T-cell (primary cell): Measurements from ENCODE around the gene MAP1B. TPM values are rescaled to one million over a fixed set of nuclear protein-coding genes. Genes with fewer than 3 reads are reported as not detected.

Experiments used
- ATAC-seq, 4 experiments: fragments of 200-7000 bp in 3 of 4; fragments of 150-1000 bp in 1 of 4; cut with Tn5 transposase; replicated peaks in 1 of 4; 1 replicate in 3 of 4; 2 replicates in 1 of 4; pipeline ENCODE4 v1.10.0; 2021; ENCODE audit warnings: moderate library complexity in 3 of 4, mild to moderate bottlenecking in 2 of 4, moderate number of reproducible peaks in 1 of 4
- CTCF ChIA-PET, 2 donors: fragments of 300-600 bp; sonication (Branson Sonifier 250); formaldehyde crosslinking; loops; one replicate each; lab custom pipeline; 2022; ENCODE audit warnings: antibody characterized with exemption in 2 of 2; lab: Charles Lee
- POLR2A ChIA-PET, 2 donors: fragments of 300-600 bp; sonication (Branson Sonifier 250); formaldehyde crosslinking; loops; one replicate each; lab custom pipeline; 2022; ENCODE audit warnings: antibody characterized with exemption in 2 of 2; lab: Charles Lee
- DNase-seq, 35 experiments: peaks; one replicate each; pipeline versions ENCODE4 v3.0.0 to v3.0.0-alpha.2; 2013 to 2023
- H3K27ac ChIP-seq: one replicate; pipeline ENCODE4 v1.5.1; 2013; ENCODE audit warnings: low read length
- H3K27me3 ChIP-seq, 2 experiments: replicated peaks in 1 of 2; 1 replicate in 1 of 2; 2 replicates in 1 of 2; pipeline versions ENCODE4 v1.6.1 to v1.7.0; 2013; ENCODE audit warnings: low read length in 1 of 2, mixed read lengths in 1 of 2; ENCODE audit not compliant: control insufficient read depth in 2 of 2, insufficient read depth in 2 of 2; ENCODE audit errors: extremely low read depth in 1 of 2
- H3K36me3 ChIP-seq, 2 donors: 1 replicate in 1 of 2; 2 replicates in 1 of 2; pipeline versions ENCODE4 v1.6.1 to v1.7.0; 2013; ENCODE audit warnings: low read length in 1 of 2; ENCODE audit not compliant: control insufficient read depth in 2 of 2, insufficient read depth in 1 of 2; ENCODE audit errors: extremely low read depth in 1 of 2
- H3K4me1 ChIP-seq, 2 experiments: 1 replicate in 1 of 2; 2 replicates in 1 of 2; pipeline versions ENCODE4 v1.6.1 to v1.7.0; 2013; ENCODE audit warnings: low read length in 2 of 2, mixed read lengths in 1 of 2; ENCODE audit not compliant: insufficient read depth in 2 of 2, control insufficient read depth in 1 of 2; ENCODE audit errors: extremely low read depth in 1 of 2
- H3K4me3 ChIP-seq, 2 donors: 1 replicate in 1 of 2; 2 replicates in 1 of 2; pipeline versions ENCODE4 v1.5.1 to v1.7.0; 2013; ENCODE audit warnings: mild to moderate bottlenecking in 2 of 2, low read length in 1 of 2, moderate library complexity in 1 of 2; ENCODE audit not compliant: control insufficient read depth in 1 of 2; ENCODE audit errors: extremely low read depth in 1 of 2
- H3K9me3 ChIP-seq: 2 replicates; pipeline ENCODE4 v1.7.0; 2013
- H3K27ac Mint-ChIP-seq, 2 donors: one replicate each; pipeline ENCODE4 v1.8.0; 2020 to 2021; ENCODE audit warnings: mild to moderate bottlenecking in 2 of 2, mixed read lengths in 2 of 2
- H3K27me3 Mint-ChIP-seq, 2 donors: one replicate each; pipeline ENCODE4 v1.8.0; 2021 to 2022; ENCODE audit warnings: mixed read lengths in 2 of 2
- H3K36me3 Mint-ChIP-seq: one replicate; pipeline ENCODE4 v1.8.0; 2021; ENCODE audit warnings: mixed read lengths
- H3K4me1 Mint-ChIP-seq, 3 donors: one replicate each; pipeline ENCODE4 v1.8.0; 2020 to 2022; ENCODE audit warnings: mixed read lengths in 3 of 3, mild to moderate bottlenecking in 1 of 3
- H3K4me3 Mint-ChIP-seq, 3 donors: one replicate each; pipeline ENCODE4 v1.8.0; 2020 to 2022; ENCODE audit warnings: mild to moderate bottlenecking in 3 of 3, mixed read lengths in 3 of 3, moderate library complexity in 3 of 3
- H3K9me3 Mint-ChIP-seq, 3 donors: one replicate each; pipeline ENCODE4 v1.8.0; 2020 to 2022; ENCODE audit warnings: mixed read lengths in 3 of 3
- WGBS: methylation state at CpG from one replicate; pipeline ENCODE4 v1.1.5; 2013; ENCODE audit warnings: missing lambda C conversion rate; ENCODE audit not compliant: insufficient coverage; 5-methylcytosine and 5-hydroxymethylcytosine counted together
- total RNA-seq, 35 experiments: library from RNA in 6 of 35; stranded (reverse) in 6 of 35; fragments of 120-200 nt in 1 of 35; gene quantifications; one replicate each; pipeline versions ENCODE4 v1.2.1 to v1.2.4 and lab custom pipeline; 2013 to 2026

Gene MAP1B
- total RNA-seq, 5 donors from 2014 or later (not counting 1 experiment from before 2014, with no cell fraction given) = 0.33 to 0.98 (median 0.47) TPM; not detected in 2

DNA sequence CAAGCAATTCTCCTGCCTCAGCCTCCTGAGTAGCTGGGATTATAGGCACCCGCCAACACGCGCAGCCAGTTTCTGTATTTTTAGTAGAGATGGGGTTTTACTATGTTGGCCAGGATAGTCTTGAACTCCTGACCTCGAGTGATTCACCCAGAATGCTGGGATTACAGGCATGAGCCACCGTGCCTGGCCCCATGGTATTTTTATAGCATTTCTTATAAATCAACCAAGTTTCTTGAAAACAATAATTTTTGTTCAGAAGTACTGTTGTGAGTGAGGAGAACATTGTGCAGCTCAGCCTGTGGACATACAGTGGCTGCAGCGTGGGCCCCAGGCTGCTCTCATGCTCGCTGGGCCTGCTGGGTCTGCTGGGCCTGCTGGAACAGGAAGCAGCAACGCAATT, 45.3 kb downstream of the MAP1B start:
- Histone ChIP-seq H3K4me1 (no peaks in the 10 kb centered on the region), H3K9me3 (no peaks in the 10 kb centered on the region), H3K36me3 (no peaks in the 10 kb centered on the region), H3K27ac (no peak overlapping the region), H3K27me3 (no peaks in the 10 kb centered on the region), H3K4me3 (no peak overlapping the region)
- Mint-ChIP-seq H3K36me3 (no peaks in the 10 kb centered on the region), H3K27me3 (peaks cover 5 to 11% of the 10 kb centered on the region in 2 donors), H3K4me3 (no peak overlapping the region), H3K9me3 (no peaks in the 10 kb centered on the region), H3K4me1 (no peaks in the 10 kb centered on the region), H3K27ac (no peak overlapping the region)
- 87% methylated on average over 3 of the region's 8 CpGs for WGBS
- CTCF ChIA-PET = no interaction called here
- DNase-seq (no peak), ATAC-seq (no peak)
- POLR2A ChIA-PET = no interaction called here

GRCh38 chr5:72153551-72153950, 46.3 kb downstream of the MAP1B start:
- no peaks in the 10 kb centered on the region for H3K36me3 Mint-ChIP-seq
- ChIA-PET POLR2A (no interaction called here), CTCF (interaction anchor here in 1 of 2 donors (0.6 kb wide), 1 partner anchor 8 kb away, joined by 3 read pairs; no protein-coding TSS in a partner anchor)
- Histone ChIP-seq H3K27me3 (no peaks in the 10 kb centered on the region), H3K4me3 (no peak overlapping the region), H3K36me3 (no peaks in the 10 kb centered on the region), H3K9me3 (no peaks in the 10 kb centered on the region), H3K4me1 (no peaks in the 10 kb centered on the region), H3K27ac (no peak overlapping the region)
- H3K4me1 Mint-ChIP-seq = no peaks in the 10 kb centered on the region
- ATAC-seq (no peak), DNase-seq (no peak)
- H3K4me3 Mint-ChIP-seq = no peak overlapping the region
- no peaks in the 10 kb centered on the region for H3K9me3 Mint-ChIP-seq
- H3K27ac Mint-ChIP-seq = no peak overlapping the region
- WGBS = no CpG with 5 or more reads among the region's 4 CpGs
- peaks cover 8 to 11% of the 10 kb centered on the region in 2 donors for H3K27me3 Mint-ChIP-seq

- Histone ChIP-seq H3K27me3 (no peaks in the 10 kb centered on the region), H3K36me3 (no peaks in the 10 kb centered on the region), H3K4me3 (no peak overlapping the region), H3K9me3 (no peaks in the 10 kb centered on the region), H3K27ac (no peak overlapping the region), H3K4me1 (no peaks in the 10 kb centered on the region)
- peaks cover 8 to 9% of the 10 kb centered on the region in 2 donors for H3K27me3 Mint-ChIP-seq
- no peaks in the 10 kb centered on the region for H3K4me1 Mint-ChIP-seq
- DNase-seq (no peak), ATAC-seq (no peak)
- H3K36me3 Mint-ChIP-seq = no peaks in the 10 kb centered on the region
- no peaks in the 10 kb centered on the region for H3K9me3 Mint-ChIP-seq
- no peak overlapping the region for H3K4me3 Mint-ChIP-seq
- WGBS = 86% methylated on average over 1 of the region's 5 CpGs
- POLR2A ChIA-PET = no interaction called here
- H3K27ac Mint-ChIP-seq = no peak overlapping the region
- CTCF ChIA-PET = interaction anchor here in 1 of 2 donors (0.6 kb wide), 1 partner anchor 8 kb away, joined by 3 read pairs; no protein-coding TSS in a partner anchor
Measured at GRCh38 chr5:72154076-72154756, 46.9 kb downstream of the MAP1B start.

DNA sequence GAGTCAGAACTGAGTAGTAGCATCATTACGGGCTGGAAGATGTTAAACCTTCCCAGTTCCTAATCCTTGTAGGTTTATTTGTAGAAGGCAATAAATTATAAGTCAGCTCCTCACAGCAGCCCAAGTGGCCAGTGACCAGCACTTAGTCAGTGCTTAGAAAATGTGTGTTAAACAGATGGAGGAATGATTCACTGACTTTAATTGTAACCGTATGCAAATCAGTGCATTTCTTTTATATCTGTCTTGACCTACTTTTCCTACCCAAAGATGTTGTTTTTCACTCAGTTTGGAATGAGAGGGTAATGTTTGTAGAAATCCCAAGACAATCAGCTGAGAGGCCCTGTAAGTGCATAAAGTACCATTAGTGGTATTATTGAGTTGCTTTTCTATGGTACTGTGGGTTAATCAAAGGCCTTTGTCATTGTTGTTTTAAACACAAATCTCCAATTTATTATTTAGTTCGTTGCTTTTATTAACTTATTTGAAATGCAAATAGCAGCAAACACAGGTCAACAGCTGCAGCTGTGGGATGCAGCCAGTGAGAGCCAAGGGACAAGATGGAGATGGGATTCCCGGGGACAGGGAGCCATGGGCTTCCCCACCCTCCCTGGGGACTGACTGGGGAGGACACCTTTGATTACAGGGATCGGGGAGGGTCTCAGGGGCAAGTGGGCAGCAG, 49.8 kb downstream of the MAP1B start:
- H3K27ac ChIP-seq = no peak overlapping the region
- no peak for DNase-seq
- ChIA-PET POLR2A (no interaction called here), CTCF (no interaction called here)
- Mint-ChIP-seq H3K27ac (no peak overlapping the region), H3K4me3 (no peak overlapping the region), H3K4me1 (no peaks in the 10 kb centered on the region), H3K36me3 (no peaks in the 10 kb centered on the region), H3K9me3 (no peaks in the 10 kb centered on the region), H3K27me3 (peaks cover 8% of the 10 kb centered on the region in 2 donors)
- no peak overlapping the region for H3K4me3 ChIP-seq
- no peak for ATAC-seq
- H3K36me3 ChIP-seq = no peaks in the 10 kb centered on the region
- no peaks in the 10 kb centered on the region for H3K4me1 ChIP-seq
- WGBS = 86% methylated on average over 1 of the region's 5 CpGs
- H3K9me3 ChIP-seq = no peaks in the 10 kb centered on the region
- H3K27me3 ChIP-seq = no peaks in the 10 kb centered on the region

- 92% methylated on average over 3 of the region's 3 CpGs for WGBS
- Mint-ChIP-seq H3K27me3 (peaks cover 8% of the 10 kb centered on the region in 2 donors), H3K9me3 (no peaks in the 10 kb centered on the region), H3K27ac (no peak overlapping the region), H3K36me3 (no peaks in the 10 kb centered on the region), H3K4me1 (no peaks in the 10 kb centered on the region), H3K4me3 (no peak overlapping the region)
- ChIA-PET POLR2A (no interaction called here), CTCF (no interaction called here)
- Histone ChIP-seq H3K4me3 (no peak overlapping the region), H3K27me3 (no peaks in the 10 kb centered on the region), H3K36me3 (no peaks in the 10 kb centered on the region), H3K27ac (no peak overlapping the region), H3K9me3 (no peaks in the 10 kb centered on the region), H3K4me1 (no peaks in the 10 kb centered on the region)
- ATAC-seq (no peak), DNase-seq (no peak)
Measured at GRCh38 chr5:72157625-72157962, 50.3 kb downstream of the MAP1B start.

DNA sequence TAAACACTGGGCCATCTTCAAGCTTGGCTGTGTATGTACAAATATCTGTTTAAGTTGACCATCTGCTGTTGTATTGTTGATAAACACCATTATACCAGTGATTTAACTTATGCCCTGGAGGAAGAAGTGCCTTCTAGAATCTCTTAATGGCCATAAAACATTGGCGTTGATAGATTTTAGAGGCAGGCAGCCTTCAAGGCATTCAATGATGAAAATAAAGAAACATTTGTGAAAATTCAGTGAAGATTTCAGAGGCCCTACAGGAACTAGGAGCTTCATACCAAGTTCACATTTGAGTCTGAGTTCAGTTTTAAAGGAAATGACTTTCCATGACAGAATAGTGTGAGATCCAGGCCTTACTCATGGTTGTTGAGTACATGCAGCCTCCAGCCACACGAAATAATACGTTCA, 52.2 kb downstream of the MAP1B start:
- POLR2A ChIA-PET = no interaction called here
- Histone ChIP-seq H3K4me3 (no peak overlapping the region), H3K27me3 (no peaks in the 10 kb centered on the region), H3K36me3 (no peaks in the 10 kb centered on the region), H3K4me1 (no peaks in the 10 kb centered on the region), H3K9me3 (no peaks in the 10 kb centered on the region), H3K27ac (no peak overlapping the region)
- H3K36me3 Mint-ChIP-seq = no peaks in the 10 kb centered on the region
- H3K9me3 Mint-ChIP-seq = no peaks in the 10 kb centered on the region
- peaks cover 13% of the 10 kb centered on the region in 2 donors for H3K27me3 Mint-ChIP-seq
- 100% methylated on average over 1 of the region's 3 CpGs for WGBS
- H3K4me3 Mint-ChIP-seq = no peak overlapping the region
- CTCF ChIA-PET = no interaction called here
- ATAC-seq (no peak), DNase-seq (no peak)
- H3K27ac Mint-ChIP-seq = no peak overlapping the region
- no peaks in the 10 kb centered on the region for H3K4me1 Mint-ChIP-seq
